ENCODE measurements around the gene DHX35. TPM values are rescaled to one million over a fixed set of nuclear protein-coding genes. Genes with fewer than 3 reads are reported as not detected.

The DHX35 gene
- total RNA-seq, 1 experiment from 2014 or later = 15.9 TPM

- BruUV-seq (replicated peaks) = no TSS peak
- Histone ChIP-seq H3K4me3 (ENCODE audit: low read depth, low read length, poor library complexity, severe bottlenecking) (no peak overlapping the region), H3K27ac (ENCODE audit: low read depth, low read length, poor library complexity, severe bottlenecking) (no peak overlapping the region), H3K36me3 (ENCODE audit: insufficient read depth, low read length, poor library complexity, severe bottlenecking) (peaks cover 11% of the 10 kb centered on the region), H3K27me3 (replicated peaks; ENCODE audit: insufficient read depth, low read depth, low read length, poor library complexity) (no peaks in the 10 kb centered on the region), H3K9me3 (ENCODE audit: low read depth, low read length, poor library complexity, severe bottlenecking) (no peaks in the 10 kb centered on the region), H3K4me1 (ENCODE audit: insufficient read depth, low read length, poor library complexity, severe bottlenecking) (peaks cover 13% of the 10 kb centered on the region)
- DNase-seq (ENCODE audit: low spot score) = no peak
- no peak for TF ChIP-seq CTCF (conservative IDR thresholded peaks at IDR 0.05; ENCODE audit: low read depth, low read length)
- no peak for TF ChIP-seq EZH2 (IDR thresholded peaks at IDR 0.05; ENCODE audit: borderline replicate concordance, low read depth, low read length, poor library complexity, severe bottlenecking)
- ChIA-PET CTCF (no interaction called here), POLR2A (ENCODE audit: low non-redundant PET) (no interaction called here)
- intact Hi-C loops (cut with micrococcal nuclease; ENCODE audit: unreplicated experiment) = no loop called here
Measured at GRCh38 chr20:38965264-38965663, 3.1 kb downstream of the DHX35 start.

- POLR2A ChIA-PET (ENCODE audit: low non-redundant PET) = no interaction called here
- Histone ChIP-seq H3K4me3 (ENCODE audit: low read depth, low read length, poor library complexity, severe bottlenecking) (no peak overlapping the region), H3K27ac (ENCODE audit: low read depth, low read length, poor library complexity, severe bottlenecking) (no peak overlapping the region), H3K4me1 (ENCODE audit: insufficient read depth, low read length, poor library complexity, severe bottlenecking) (peaks cover 5% of the 10 kb centered on the region), H3K27me3 (replicated peaks; ENCODE audit: insufficient read depth, low read depth, low read length, poor library complexity) (no peaks in the 10 kb centered on the region), H3K36me3 (ENCODE audit: insufficient read depth, low read length, poor library complexity, severe bottlenecking) (peaks cover 17% of the 10 kb centered on the region), H3K9me3 (ENCODE audit: low read depth, low read length, poor library complexity, severe bottlenecking) (no peaks in the 10 kb centered on the region)
- intact Hi-C loops (cut with micrococcal nuclease; ENCODE audit: unreplicated experiment) = no loop called here
- CTCF ChIA-PET = no interaction called here
- no TSS peak for BruUV-seq (replicated peaks)
- no peak for DNase-seq (ENCODE audit: low spot score)
- TF ChIP-seq CTCF (conservative IDR thresholded peaks at IDR 0.05; ENCODE audit: low read depth, low read length) = no peak
- TF ChIP-seq EZH2 (IDR thresholded peaks at IDR 0.05; ENCODE audit: borderline replicate concordance, low read depth, low read length, poor library complexity, severe bottlenecking) = no peak
Measured at GRCh38 chr20:38968090-38968489, 5.9 kb downstream of the DHX35 start.

GRCh38 chr20:38969708-38970107, 7.6 kb downstream of the DHX35 start:
- ChIA-PET POLR2A (ENCODE audit: low non-redundant PET) (interaction anchor here (0.6 kb wide), 1 partner anchor 11 kb away, joined by 3 read pairs; no protein-coding TSS in a partner anchor), CTCF (no interaction called here)
- Histone ChIP-seq H3K4me1 (ENCODE audit: insufficient read depth, low read length, poor library complexity, severe bottlenecking) (no peaks in the 10 kb centered on the region), H3K4me3 (ENCODE audit: low read depth, low read length, poor library complexity, severe bottlenecking) (no peak overlapping the region), H3K27ac (ENCODE audit: low read depth, low read length, poor library complexity, severe bottlenecking) (no peak overlapping the region), H3K9me3 (ENCODE audit: low read depth, low read length, poor library complexity, severe bottlenecking) (no peaks in the 10 kb centered on the region), H3K27me3 (replicated peaks; ENCODE audit: insufficient read depth, low read depth, low read length, poor library complexity) (no peaks in the 10 kb centered on the region), H3K36me3 (ENCODE audit: insufficient read depth, low read length, poor library complexity, severe bottlenecking) (peaks cover 25% of the 10 kb centered on the region)
- no peak for DNase-seq (ENCODE audit: low spot score)
- intact Hi-C loops (cut with micrococcal nuclease; ENCODE audit: unreplicated experiment) = no loop called here
- BruUV-seq (replicated peaks) = no TSS peak
- TF ChIP-seq CTCF (conservative IDR thresholded peaks at IDR 0.05; ENCODE audit: low read depth, low read length) (no peak), EZH2 (IDR thresholded peaks at IDR 0.05; ENCODE audit: borderline replicate concordance, low read depth, low read length, poor library complexity, severe bottlenecking) (no peak)

Data from A673 (cell line).